Iris pigment epithelial cell (primary cell): Measurements from ENCODE around the gene DUSP2.
A peak's percentile ranks its signal among the peaks of the same experiment; 100 is the strongest.
"Not testable (repeated sequence)": the region's sequence is repeated elsewhere in the genome, so short reads cannot be mapped to it uniquely, and the experiment has no call there.

Source experiments
- DNase-seq: peaks from one replicate; pipeline ENCODE4 v3.0.0-alpha.2; 2011; ENCODE audit warnings: low read depth

DUSP2 gene

DNA sequence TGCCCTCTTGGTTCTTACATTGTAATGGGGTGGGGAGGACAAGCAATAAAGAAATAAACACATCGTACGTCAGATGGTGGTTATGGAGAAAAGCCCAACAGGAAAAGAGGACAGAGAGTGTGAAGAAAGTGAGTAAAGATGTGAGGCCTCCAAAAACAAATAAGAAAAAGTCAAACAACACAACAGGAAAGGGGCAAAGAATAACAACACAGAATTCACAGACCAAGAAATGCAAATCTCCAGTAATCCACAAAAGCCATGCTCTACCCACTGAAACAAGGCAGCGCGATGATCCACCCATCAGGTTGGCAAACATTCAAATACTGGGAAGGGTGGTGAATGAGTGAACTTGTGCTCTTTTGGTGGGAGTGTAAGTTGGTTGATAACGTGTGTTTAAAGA lies 16.7 kb upstream of the DUSP2 start:
- DNase-seq: no peak

DNA sequence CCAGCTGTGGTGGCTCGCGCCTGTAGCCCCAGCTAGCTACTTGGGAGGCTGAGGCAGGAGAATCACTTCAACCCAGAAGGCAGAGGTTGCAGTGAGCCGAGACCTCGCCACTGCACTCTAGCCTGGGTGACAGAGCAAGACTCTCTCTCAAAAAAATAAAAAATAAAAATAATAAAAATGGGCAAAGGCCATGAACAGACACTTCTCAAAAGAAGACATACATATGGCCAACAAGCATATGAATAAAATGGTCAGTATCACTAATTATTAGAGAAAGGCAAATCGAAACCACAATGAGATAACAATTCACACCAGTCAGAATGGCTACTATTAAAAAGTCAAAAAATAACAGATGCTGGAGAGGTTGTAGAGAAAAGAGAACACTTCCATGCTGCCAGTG lies 15.1 kb upstream of the DUSP2 start:
- not testable (repeated sequence) for DNase-seq

DNA sequence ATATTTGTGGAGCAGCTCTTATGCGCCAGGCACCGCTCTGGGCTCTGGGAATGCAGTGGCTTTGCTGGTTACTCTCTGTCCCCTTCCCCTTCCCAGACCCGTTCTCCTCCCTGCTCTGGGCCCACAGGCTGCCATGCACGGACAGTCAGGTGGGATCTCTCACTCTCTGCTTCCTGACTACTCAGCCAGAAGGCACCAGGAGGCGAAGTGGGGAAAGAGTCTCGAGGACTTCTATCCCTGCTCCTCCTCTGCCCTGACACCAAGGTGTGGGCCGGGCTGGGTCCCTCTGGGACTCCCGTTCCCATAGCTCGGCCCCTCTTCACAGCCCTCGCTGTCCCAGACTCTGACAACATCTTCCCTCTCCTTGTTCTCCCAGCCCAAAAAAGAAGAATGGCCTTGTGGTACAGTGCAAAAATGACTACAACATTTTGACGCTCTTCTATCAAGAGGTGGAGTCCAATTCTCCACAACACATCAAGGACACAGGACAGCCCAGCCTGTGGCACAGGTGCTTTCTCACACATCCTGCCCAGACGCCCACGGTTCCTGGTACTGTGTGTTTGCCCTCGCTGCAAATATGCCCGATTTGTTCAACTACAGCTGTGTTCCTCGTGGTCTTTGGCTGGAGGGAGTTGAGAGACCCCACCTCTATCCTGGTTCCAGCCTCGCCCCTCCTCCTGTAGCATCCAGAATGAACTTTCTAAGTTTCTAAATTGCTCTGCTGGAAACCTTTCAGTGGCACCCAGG lies 14.0 kb upstream of the DUSP2 start:
- no peak for DNase-seq

DNA sequence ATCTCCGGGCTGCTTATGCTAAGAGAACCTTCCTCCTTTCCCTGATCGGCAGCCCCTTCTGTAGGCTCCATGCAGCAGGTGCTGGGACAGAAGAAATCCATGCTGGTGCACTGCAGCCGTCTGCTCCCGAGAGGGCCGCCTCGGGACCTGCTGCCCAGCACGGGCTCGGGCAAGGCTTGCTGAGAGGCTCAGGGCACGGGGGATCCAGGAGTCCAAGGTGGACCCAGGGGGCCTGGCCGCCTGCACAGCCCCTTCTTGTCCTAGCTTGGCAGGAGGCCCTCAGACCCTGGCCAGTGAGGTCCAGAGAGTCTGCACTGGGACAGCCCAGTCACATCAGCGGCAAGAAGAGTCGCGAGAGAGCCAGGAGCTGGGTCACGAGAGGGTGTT lies 13.3 kb upstream of the DUSP2 start:
- DNase-seq: no peak

DNA sequence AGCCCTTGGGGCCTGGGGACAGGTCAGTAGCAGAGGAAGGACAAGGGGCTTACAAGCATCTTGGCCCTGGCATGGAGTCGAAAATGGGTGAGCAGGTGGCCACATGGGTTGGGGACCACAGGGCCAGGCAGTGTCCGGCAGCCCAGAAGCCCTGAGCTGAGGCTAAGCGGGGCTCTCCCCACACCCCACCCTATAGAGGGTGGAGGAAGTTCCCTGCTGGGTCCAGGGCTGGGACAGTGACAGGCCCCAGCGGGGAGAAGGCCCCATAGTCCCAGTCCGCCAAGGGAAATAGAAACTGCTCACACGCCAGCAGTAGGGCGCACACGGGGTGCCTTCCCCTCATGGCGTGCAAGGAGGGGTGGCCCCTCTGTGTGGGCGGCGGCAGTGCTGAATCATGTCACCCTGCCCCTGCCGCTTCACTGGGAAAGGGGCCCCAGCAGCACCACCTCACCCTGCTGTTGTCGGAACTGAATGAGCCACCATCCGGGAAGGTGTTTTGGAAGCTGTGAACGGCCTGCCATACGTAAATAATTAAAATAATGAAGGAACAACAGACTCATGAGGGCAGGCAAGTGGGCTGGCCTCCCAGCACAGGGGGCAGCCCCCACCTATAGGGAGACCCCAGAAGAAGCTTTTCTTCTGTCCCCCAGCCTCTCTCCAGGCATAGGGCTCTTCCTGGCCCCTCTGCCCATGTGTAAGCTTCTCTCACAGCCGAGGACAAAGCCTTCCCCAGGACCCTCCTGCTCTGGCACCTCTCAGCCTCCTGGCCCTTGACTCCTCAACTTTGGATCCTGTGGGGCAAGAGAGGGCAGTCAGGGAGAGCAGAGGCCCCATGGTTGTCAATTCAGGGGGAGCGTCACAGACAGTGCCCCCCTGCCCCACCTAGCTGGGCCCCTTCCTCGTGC lies 12.7 kb upstream of the DUSP2 start:
- no peak for DNase-seq

DNA sequence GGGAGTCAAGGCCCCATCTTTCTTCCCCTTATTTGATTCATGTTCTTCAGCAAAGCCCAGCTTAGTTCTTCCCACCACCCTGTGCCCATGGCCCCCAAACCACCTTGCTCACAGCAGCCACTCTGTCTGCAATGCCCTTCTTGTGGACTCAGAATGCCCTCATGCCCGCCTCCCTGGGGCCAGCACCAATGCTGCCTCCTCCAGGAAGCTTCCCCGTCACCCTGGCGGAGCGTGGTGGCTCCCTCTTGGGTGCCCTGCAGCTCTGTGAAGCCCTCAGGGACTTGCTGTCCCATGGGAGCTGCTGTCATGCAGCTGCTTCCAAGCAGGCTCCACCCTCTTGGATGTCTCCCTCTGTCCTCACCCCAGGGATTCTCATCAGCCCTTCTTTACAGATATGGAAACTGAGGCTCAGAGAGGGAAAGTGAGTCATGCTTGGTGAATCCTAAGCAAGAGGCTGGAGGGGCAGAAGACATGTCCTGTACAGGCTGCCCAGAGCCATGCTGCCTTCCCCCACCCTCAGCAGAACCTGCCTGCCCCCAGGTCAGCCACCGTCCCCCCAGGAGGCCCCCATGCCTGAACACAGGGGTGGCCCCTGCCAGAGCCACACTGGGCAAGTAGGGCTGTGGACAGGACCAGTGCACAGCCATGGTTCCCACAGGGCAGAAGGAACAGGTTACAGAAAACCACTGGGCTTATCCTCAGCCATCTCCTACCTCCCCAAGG lies 11.8 kb upstream of the DUSP2 start:
- DNase-seq: no peak

DNA sequence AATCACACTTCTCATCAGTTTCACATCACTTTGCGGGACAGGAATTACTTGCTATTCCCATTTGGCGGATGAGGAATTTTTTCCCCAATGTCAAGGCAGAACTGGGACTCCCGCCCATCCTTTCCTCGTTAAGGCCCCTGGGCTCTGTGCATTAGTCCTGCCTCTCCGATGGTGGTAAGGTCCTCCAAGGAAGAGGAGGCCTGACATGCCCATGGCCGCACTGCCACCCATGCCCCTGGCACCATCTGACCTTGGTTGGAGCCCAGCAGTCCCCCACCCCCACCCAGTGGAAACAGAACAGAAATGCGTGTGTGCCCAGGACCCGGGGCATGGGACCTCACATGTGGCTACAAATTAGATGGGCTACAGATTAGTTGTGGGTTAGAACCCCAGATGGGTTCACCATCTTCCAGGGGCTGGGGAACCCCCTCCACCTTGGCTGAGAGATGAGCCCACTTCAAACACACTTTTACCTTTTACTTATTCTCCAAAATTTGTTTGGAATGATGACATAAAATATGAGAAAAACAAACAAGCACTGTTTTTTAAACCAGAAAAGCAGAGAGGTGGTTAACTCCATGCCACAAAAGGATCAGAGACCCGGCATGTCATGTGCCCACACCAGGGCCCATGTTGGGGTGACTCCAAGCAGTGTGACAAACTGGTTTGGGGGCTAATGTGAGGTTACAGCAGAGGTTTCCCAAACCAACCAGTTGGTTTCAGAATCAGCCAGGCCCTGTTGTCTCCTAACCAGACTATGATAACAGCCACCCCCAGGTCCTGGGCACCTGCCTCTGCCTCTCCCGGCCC lies 11.0 kb upstream of the DUSP2 start:
- DNase-seq: no peak

DNA sequence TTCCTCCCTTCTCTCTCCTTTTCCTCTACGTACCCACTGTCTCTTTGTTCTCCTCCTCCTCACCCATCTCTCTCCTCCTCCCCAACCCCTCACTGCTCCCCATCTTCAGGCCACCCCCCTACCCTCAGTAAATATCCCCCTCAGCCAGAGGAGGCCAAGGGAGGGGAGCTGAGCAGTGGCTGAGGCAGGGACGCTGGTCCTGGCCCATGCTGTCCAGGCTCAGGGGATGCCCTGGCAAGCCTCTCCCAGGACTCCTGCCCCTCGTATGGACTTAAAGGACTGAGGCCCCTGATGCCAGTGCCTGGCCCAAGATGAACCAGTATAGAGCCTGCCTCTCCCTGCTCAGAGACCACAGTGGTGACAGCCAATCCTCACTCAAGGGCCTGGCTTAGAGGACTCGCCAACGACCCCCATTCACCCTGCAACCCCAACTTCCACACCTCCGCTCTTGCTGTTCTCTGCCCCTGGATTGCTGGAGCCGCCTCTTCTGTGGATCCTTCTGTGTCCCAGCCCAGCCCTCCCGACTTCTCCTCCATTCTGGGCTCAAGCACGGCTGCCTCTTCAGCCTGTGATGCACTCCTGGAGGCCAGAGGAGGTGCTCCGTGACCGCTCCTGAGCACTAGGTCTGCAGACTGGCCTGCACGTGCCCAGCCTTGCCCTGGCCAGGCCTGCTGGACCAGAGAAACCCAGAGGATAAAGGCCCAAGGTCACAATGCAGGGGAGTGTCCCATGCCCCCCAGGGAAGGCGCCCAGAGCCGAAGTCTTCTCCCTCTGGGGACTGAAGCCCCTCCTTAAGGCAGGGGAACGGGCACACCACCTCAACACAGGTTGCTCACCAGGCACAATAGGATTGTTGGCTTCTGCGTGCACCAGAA lies 9.5 kb upstream of the DUSP2 start:
- DNase-seq: no peak

DNA sequence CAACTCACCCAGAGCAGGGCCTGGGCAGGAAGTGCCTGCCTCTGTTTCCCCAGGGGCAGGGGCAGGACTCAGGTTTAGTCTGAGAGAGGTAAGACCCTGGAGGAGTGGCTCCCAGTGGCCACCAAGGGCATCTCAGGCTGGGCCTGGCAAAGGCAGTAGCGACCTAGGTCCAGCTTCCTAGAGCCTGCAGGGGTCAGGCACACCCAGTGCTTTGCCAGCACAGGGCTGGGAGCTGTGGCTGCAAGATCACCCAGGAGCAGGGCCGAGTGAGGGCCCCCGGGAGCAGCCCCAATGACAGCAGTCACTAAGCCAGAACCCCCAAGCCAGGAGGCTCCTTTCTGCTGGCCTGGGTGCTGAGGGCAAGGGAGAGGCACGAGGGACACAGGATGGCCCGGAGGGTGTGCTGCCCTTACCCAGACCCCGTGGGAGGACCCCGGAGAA lies 8.8 kb upstream of the DUSP2 start:
- no peak for DNase-seq

DNA sequence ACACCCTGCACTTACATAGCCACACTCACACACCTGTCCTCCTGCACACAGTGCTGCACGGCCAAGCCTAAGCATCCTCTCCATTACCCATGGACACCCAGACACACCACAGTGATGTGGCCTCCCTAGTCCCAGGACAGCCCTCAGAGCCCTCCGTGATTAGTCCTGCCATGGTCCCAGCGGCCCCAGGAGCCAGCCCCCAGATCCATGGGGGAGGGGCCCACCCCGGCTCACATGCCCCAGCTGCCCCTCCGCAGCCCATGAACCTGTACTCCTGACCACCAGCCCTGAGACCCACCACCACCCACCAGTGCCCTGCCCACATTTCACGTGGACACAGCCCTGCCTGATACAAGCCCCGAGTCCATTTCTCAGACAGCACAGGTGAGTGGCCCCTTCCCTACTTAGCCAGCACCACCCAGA lies 8.1 kb upstream of the DUSP2 start:
- no peak for DNase-seq

DNA sequence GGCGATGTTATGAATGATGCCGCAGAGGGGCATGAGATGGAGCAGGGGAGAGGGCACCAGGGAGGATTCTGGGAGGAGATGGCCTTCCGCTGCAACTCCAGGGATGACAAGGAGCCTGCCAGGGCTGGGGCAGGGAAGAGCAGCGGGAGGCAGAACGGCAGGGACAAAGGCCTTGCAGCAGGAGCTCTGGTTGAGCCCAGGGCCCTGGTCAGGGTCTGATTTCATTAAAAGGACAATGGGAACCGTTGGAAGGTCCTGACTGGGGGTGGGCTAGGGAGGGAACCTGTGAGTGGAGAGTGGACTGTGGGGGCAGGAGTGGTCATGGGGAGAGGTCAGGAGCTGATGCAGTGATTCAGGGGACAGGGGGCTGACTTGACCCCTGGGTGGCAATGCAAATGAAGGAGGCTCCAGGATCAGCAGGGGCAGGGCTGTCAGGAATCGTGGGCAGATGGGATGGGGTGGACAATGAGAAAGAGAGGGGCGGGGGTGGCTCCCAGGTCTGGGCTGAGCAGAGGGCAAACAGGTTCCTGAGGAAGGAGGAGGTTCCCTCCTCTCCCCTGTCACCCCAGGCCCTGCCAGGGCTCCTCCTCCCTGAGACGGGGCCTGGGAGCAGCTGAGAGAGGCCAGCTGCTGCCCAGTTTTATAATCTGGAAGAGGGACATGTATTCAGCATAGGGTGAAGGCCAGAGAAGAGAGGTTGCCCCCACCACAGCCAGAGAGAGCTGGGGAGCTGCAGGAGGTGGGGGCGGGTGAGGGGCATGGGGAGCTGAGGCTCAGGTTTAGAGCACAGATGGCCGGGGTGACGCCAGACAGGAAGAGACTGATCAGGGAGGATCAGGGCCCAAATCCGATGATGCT lies 7.3 kb upstream of the DUSP2 start:
- DNase-seq: no peak

DNA sequence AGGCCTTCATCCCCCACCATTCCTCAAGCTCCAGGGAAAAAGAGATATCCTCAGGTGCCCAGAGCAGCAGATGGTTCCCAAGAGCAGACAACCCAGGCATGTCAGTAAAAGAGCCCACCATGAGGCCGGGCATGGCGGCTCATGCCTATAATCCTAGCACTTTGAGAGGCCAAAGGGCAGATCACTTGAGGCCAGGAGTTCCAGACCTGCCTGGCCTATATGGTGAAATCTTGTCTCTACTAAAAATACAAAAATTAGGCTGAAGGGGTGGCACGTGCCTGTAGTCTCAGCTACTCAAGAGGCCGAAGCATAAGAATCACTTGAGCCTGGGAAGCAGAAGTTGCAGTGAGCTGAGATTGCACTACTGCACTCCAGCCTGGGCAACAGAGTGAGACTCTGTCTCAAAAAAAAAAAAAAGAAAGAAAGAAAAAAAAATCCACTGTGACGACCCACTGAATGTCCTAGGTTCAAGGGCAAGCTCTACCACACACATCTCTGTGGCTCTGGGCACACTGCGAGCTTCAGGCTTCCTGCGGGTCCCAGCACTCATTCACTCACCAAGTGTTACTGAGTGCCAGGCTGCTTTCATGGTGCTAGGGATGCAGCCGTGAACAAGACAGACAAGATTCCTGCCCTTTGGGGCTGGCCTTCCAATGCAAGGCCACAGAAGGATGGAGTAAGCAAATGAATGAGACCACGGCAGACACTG lies 6.5 kb upstream of the DUSP2 start:
- DNase-seq: no peak

DNA sequence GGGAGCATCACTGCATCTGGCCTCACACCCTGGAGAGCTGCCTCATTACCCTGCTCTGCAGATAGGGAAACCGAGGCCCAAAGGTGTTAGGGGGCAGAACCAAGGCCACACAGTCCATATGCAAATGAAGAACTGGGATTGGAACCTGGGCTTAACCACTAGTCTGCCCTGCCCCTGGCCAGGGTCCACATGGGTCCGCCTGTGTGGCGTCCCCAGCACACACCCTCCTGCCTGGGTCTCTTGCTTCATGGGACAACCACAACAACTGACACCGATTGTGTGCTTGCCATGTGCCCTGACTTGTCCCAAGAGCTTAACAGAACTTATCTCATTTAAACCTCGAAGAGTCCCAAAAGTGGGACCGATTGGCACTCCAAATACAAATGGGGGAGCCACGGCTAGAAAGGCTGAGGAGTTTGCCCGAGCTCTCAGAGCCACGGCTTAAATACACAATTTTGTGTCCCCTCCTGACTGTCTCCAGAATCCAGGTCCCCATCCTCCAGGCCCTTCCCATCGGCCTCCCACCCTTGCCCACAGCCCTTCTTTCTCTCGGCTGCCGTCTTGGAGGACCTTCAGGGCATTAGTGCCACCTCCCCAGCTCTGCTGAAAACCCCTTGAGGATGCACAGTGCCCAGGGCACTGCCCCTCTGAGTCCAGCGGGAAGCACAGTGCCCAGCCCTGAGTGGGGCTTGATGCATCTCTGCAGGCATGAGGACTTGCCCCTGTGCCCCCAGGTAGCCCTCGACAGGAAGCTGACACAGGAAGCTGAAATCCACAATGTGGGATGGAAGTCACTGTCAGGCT lies 5.8 kb upstream of the DUSP2 start:
- no peak for DNase-seq

DNA sequence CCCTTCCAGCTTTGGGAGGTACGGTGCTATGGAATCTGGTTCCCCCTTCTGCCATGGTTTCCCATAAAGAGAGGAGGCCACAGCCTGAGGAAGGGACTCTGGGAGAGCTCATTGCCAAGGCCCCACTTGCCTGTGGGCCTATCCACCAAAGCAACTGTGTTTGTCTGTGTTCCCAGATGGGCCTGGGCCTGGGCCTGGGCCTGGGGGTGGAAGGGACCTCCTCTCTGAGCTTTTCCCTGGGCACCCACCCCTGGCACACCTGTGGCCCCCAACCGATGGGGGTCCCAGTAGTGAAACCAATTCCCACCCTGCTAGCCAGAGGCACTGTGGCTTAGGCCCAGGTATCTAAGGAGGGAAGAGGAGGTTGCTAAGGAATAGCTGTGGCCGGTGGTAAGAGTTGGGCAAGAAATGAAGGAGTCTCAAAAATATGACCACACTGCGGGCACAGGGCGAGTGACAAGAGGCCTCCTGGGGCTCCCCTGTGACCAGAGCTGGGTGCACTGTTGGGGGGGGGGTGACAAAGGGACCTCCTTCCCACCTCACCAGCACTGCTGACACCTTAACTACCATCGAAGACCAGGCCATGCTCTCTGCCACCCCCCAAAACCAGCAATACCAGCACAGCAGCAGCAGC lies 4.9 kb upstream of the DUSP2 start:
- DNase-seq: no peak

DNA sequence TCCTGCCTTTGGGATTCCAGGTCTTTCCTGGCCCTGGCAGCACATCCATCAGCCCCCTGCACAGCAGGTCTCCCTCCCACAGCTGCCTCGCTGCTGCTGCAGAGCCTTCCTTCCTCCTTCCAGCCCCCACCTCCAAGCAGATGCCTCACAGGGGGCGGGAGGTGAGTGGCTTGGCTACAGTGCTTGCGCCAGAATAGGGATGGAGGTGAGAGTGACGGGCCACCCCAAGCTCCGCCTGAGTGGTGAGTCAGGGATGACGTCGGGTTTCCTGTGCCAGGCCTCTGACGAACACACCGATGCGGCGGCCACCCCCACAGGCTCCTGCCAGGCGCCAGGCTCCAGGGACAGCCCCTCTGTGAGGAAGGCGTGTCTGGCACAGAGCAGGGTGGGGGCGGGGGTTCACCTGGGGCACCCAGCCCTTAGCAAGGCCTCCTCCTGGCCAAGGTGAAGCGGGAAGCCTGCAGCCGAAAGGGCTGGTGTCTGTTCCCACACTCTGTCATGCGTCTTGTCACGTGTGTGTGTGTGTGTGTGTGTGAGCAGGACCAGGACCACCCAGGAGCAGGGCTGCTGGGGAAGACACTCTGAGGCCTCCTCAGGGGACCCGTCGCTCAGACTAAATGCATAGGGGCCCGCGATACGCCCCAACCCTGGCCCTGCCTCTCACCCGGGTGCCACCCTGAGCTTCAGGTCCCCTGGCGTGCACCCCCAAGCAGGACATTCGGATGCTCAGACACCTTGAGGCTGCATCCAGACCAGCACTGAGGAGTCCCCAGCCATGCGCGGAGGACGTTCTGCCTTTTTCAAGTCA lies 3.4 kb upstream of the DUSP2 start:
- DNase-seq: peak; percentile 93

DNA sequence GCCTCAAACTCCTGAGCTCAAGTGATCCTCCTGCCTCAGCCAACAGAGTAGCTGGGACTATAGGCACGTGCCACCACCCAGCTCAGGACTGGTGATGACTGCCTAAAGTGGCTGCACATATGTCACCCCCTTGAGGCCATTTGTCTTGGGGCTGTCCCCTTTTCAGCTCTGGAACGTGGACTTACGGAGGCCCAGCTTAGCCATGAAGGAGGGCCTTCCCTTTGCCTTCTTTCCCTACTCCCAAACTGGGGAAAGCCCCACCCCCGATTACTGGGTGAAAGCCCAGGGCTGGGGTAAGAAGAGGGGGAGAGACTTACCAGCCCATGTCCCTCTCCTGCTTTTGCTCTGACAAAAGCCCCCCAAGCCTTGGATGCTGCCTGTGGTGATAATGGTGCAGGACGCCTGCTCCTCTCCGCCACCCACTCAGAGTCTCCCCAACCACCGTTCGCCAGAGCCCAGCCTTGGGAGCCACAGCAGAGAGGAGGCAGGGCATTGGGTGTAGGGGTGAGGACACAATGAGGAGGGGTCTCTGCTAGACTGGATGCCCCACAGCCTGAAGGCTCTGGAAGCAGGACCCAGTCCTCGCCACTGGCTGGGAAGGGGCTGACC lies 2.5 kb upstream of the DUSP2 start:
- no peak for DNase-seq
